ENCODE results near the gene SERP2. TPM values are rescaled to one million over a fixed set of nuclear protein-coding genes. Genes with fewer than 3 reads are reported as not detected.

SERP2 gene
- total and polyA plus RNA-seq, 2 of the 8 experiments (the other 6 are each of a cell fraction or from before 2014, with no cell fraction given) = 2.0 to 2.3 TPM

- H3K23ac ChIP-seq (ENCODE audit: insufficient read length) = no peak overlapping the region
- no peak overlapping the region for H4K91ac ChIP-seq (replicated peaks; ENCODE audit: insufficient read length, low read length)
- H4K5ac ChIP-seq (ENCODE audit: insufficient read length, low read depth, low read length) = no peak overlapping the region
- H3K4me3 ChIP-seq (ENCODE audit: extremely low read depth in 1 of 4, insufficient read depth in 2 of 4, low read depth in 3 of 4, low read length in 4 of 4) = no peak overlapping the region
- H3K27ac ChIP-seq (ENCODE audit: low read depth, low read length) = no peak overlapping the region
- ChIA-PET POLR2A (ENCODE audit: partially characterized antibody) (interaction anchor here (0.5 to 10.8 kb wide), 5 partner anchors 8 to 1435 kb away, joined by 3 to 125 read pairs (median 8); no protein-coding TSS in a partner anchor), CTCF (ENCODE audit: partially characterized antibody) (interaction anchor here (0.8 to 1.5 kb wide), 4 partner anchors 10 to 196 kb away, joined by 3 to 5 read pairs (median 3); no protein-coding TSS in a partner anchor)
- H2BK5ac ChIP-seq (ENCODE audit: low read depth, low read length) = no peak overlapping the region
- no peak overlapping the region for H2AK5ac ChIP-seq (ENCODE audit: low read depth, low read length)
- H3K79me1 ChIP-seq (ENCODE audit: low read depth, low read length) = no peaks in the 10 kb centered on the region; the same call in 1 of the 2 replicates
- H2BK12ac ChIP-seq (ENCODE audit: low read depth, low read length) = no peak overlapping the region
- H3K4me2 ChIP-seq (ENCODE audit: insufficient read depth in 1 of 2, low read depth in 2 of 2, low read length in 2 of 2) = no peak overlapping the region
- H3K9me3 ChIP-seq (ENCODE audit: insufficient read depth in 2 of 2, low read depth in 1 of 2, low read length in 1 of 2) = no peaks in the 10 kb centered on the region; a peak in 1 of 4 replicates
- no peak for FAIRE-seq
- H4K20me1 ChIP-seq (replicated peaks in 1 of 2; ENCODE audit: control insufficient read depth in 1 of 2, insufficient read depth in 2 of 2, low read length in 2 of 2) = peaks cover 0 to 9% of the 10 kb centered on the region in 2 experiments
- no peak overlapping the region for H3K14ac ChIP-seq (ENCODE audit: insufficient read length)
- peaks cover 6 to 24% (median 14%) of the 10 kb centered on the region in 4 experiments for H3K36me3 ChIP-seq (ENCODE audit: control insufficient read depth in 2 of 4, insufficient read depth in 4 of 4, low read length in 3 of 4)
- H2BK20ac ChIP-seq (ENCODE audit: low read length) = no peak overlapping the region
- no peaks in the 10 kb centered on the region for H3K27me3 ChIP-seq (replicated peaks in 1 of 4; ENCODE audit: control insufficient read depth in 3 of 4, extremely low read depth in 1 of 4, insufficient read depth in 3 of 4, low read length in 3 of 4)
- no peak overlapping the region for H4K8ac ChIP-seq (ENCODE audit: extremely low read depth, insufficient read depth, low read length)
- peaks cover 0 to 8% (median 5%) of the 10 kb centered on the region in 4 experiments; a peak in 5 of 7 replicates for H3K4me1 ChIP-seq (replicated peaks in 1 of 4; ENCODE audit: control insufficient read depth in 3 of 4, insufficient read depth in 4 of 4, low read length in 3 of 4)
- H3K56ac ChIP-seq (replicated peaks; ENCODE audit: insufficient read length, low read depth, low read length) = no peak overlapping the region
- H2AFZ ChIP-seq (ENCODE audit: low read length) = no peak overlapping the region
- H2BK15ac ChIP-seq (ENCODE audit: low read length) = no peak overlapping the region
- H3K4ac ChIP-seq (replicated peaks; ENCODE audit: insufficient read length, low read depth, low read length) = no peak overlapping the region
- no peak overlapping the region for H3K18ac ChIP-seq (ENCODE audit: extremely low read depth, low read length)
- no peak overlapping the region for H3K9ac ChIP-seq (replicated peaks in 1 of 4; ENCODE audit: extremely low read depth in 1 of 4, low read depth in 3 of 4, low read length in 3 of 4)
- 0 out of 2 replicates have a peak, but pooled peaks cover 2% of the 10 kb centered on the region for H3K23me2 ChIP-seq (ENCODE audit: low read depth, low read length)
- DNase-seq (ENCODE audit: low read depth in 1 of 2, low spot score in 2 of 2) = peak in 1 of 2 experiments; percentile 41
- H2BK120ac ChIP-seq (replicated peaks; ENCODE audit: low read depth, low read length) = no peak overlapping the region
- peaks cover 0 to 20% of the 10 kb centered on the region in 2 experiments; a peak in 2 of 4 replicates for H3K79me2 ChIP-seq (ENCODE audit: control insufficient read depth in 1 of 2, insufficient read depth in 2 of 2, low read length in 2 of 2)
- 95% methylated on average over 4 of the region's 4 CpGs; no CpG with 5 or more reads in 1 of the 2 experiments for WGBS, 2 experiments (ENCODE audit: extremely low coverage in 1 of 2, insufficient coverage in 1 of 2, insufficient read length in 1 of 2, insufficient replicate concordance in 2 of 2, low coverage in 1 of 2, low lambda C conversion rate in 2 of 2, missing lambda C conversion rate in 1 of 2)
- no peak for TF ChIP-seq TAF1 (IDR thresholded peaks at IDR 0.05; ENCODE audit: low read depth, low read length)
- no peak for TF ChIP-seq KDM4A (IDR thresholded peaks at IDR 0.05; ENCODE audit: low read depth, low read length, severe bottlenecking)
- TF ChIP-seq EP300 (IDR thresholded peaks at IDR 0.05; ENCODE audit: borderline replicate concordance in 1 of 2, low read depth in 2 of 2, low read length in 2 of 2) = no peak
- no peak for TF ChIP-seq ZNF274 (IDR thresholded peaks at IDR 0.05; ENCODE audit: borderline replicate concordance, extremely low read depth, low read length)
- TF ChIP-seq CBX8 (IDR thresholded peaks at IDR 0.05; ENCODE audit: borderline replicate concordance, low read depth, low read length) = no peak
- TF ChIP-seq RAD21 (IDR thresholded peaks at IDR 0.05 in 1 of 2, conservative IDR thresholded peaks at IDR 0.05 in 1 of 2; ENCODE audit: low read depth in 2 of 2, low read length in 2 of 2) = peak in 1 of 2 experiments; percentile 1; a peak in 1 of 4 replicates
- TF ChIP-seq POU5F1 (IDR thresholded peaks at IDR 0.05; ENCODE audit: low read depth, low read length) = no peak
- no peak for TF ChIP-seq EGR1 (IDR thresholded peaks at IDR 0.05; ENCODE audit: borderline replicate concordance, low read depth, low read length)
- TF ChIP-seq POLR2AphosphoS5 (IDR thresholded peaks at IDR 0.05; ENCODE audit: low read depth, low read length) = peak; percentile 54
Measured at GRCh38 chr13:44431150-44431549, 57.5 kb downstream of the SERP2 start.
